GM19397 (cell line): ENCODE data around the gene OASL.
A peak's percentile ranks its signal among the peaks of the same experiment; 100 is the strongest.
"Not testable (repeated sequence)": the region's sequence is repeated elsewhere in the genome, so short reads cannot be mapped to it uniquely, and the experiment has no call there.

Source experiments
- ATAC-seq: cut with Tn5 transposase; IDR thresholded peaks from one replicate; pipeline ENCODE4 v1.9.1; 2021; ENCODE audit warnings: mild to moderate bottlenecking, moderate library complexity; ENCODE audit not compliant: unreplicated experiment

Gene OASL

GRCh38 chr12:121038861-121039668 lies at the start of gene OASL:
Gene OASL, minus strand, starts transcription at chr12:121039246. Its CDS starts 275 bp downstream, at chr12:121038971.
- peak; percentile 63 for ATAC-seq

- ATAC-seq, result no peak
These were observed 49.1 kb upstream of the OASL start for GRCh38 chr12:121088195-121088585.

GRCh38 chr12:121087467-121088194 lies 48.6 kb upstream of the OASL start:
- no peak for ATAC-seq

DNA sequence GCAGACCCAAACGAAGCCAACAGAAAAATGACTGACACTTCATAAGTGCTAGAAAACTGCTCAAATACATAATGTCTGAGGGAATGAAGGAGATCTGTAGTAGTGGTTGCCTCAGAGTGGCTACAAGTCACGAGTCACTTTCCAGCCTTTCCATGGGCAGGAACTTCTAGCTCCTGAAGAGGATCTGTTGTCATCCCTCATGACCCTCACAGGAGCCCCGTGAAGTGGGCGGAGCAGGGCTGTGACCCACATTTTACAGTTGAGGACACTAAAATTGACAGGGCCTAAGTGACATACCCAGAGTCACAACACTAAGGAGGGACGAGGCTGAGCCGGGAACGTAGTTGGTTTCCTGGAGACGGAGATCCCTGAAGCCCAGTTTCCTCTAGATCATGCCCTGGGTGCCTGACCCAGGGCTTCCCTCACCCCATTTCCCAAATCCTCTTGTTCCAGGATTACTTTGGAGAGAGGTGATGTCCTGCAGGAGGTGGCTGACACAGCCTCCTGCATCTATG lies 47.8 kb upstream of the OASL start:
- ATAC-seq, result no peak

DNA sequence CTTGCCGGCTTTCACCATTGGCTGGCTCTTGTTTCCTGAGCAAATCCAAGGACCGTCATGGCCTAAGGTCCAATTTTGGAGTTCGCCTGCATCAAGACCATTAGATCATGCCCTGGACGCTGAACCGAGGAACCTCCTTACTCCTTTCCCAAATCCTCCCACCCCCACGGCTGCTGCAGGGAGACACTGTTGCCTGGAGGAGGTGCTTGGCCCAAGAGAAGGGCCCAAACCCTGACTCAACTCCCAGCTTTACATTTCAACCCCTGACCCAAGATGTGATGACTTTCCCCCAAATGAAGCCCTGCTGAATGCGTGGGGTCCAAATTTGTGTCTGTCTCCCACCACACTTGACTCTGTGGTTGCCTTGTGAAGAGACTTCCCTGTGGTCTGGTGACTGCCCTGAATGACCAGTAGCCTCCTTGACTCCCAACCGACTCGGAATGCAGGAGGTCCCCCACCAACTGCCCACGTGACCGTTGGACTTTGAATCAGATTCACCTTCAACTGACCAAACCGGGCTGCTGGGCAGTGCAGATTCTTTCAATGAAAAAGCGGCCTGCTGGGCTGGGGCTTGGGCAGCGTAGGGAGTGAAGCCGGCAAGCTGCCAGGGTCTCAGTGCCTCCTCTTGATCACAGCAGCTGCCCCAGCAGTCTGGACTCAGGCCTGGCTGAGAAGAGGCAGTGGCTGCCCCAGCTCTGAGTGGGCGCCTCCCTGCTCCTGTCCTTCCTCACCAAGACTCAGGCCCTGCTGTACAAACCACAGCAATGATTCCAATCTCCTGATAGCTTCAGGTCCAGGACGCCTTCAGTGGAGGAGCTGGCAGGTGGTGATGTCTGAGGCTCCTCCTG lies 46.7 kb upstream of the OASL start:
- no peak for ATAC-seq

DNA sequence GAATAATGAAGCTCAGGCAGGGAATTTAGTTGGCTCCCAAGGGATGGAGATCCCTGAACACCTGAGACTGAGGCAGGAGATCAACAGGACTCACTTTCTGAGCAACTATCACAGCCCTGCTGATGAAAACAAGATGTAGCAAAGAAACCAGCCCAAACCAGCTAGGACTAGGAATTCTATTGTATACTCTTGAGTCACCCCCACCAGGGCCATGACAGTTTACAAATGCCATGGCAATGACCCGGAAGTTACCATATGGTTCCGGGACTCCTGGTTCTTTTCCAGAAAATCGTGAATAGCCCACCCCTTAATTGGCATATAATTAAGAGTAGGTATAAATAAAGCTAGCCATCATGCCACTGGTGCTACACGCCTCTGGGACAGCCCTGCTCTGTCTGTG lies 46.0 kb upstream of the OASL start:
- no peak for ATAC-seq

DNA sequence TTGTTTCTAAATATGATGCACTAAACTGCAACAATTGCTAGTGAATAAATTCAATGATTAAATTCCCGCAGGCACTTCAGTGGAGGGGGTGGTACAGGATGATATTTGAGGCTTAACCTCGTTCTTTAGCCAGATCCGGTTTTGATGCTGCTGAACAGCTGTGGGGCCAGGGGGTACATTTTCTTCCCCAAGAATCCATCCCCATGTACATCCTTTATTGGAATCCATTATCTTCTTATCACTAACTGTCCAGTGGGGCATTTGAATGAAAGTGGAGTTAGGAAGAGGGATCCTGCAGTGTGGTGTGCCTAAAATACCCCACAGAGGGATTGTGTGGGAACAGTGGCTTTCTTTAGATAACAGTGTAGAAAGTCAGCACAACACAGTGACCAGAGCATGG lies 45.2 kb upstream of the OASL start:
- no peak for ATAC-seq

DNA sequence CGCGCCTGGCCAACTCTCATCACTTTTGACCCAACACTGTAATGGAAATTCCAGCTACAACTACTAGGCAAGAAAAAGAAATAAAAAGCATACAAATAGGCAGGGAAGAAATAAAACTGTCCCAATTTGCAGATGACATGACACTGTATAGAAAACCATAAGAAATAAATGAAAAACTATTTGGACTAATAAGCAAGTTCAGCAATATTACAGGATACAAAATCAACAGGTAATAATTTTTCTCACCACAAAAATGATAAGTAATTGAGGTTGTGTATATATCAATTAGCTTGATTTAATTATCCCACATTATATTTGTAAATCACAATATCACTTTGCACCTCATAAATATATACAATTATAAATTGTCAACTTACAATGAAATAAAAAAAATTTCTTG lies 41.9 kb upstream of the OASL start:
- ATAC-seq, result no peak

DNA sequence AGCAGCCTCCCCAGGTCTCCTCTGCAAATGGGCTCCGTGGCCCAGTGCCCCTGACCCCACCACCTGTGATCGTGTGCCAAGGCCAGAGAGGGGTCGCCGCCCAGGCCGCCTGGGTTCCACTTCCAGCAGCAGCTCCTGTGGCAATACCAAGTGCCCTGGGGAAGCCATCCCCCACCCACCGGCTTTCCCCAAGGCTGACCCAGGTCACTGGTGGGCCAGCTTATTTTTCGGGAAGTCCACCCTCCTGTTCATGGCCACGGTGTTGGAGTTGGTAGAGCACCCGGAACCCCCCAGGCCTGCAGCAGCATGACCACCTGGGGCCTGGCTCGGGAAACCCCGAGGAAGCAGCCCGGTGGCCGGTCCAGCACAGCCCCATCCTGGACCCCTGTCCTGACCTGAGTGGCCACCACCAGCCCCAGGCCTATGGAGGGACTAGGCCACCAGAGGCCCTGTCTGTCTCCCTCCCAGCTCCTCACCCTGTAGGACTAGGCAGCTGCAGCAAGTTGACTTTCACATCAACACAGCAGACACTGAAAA lies 40.8 kb upstream of the OASL start:
- ATAC-seq, result no peak

DNA sequence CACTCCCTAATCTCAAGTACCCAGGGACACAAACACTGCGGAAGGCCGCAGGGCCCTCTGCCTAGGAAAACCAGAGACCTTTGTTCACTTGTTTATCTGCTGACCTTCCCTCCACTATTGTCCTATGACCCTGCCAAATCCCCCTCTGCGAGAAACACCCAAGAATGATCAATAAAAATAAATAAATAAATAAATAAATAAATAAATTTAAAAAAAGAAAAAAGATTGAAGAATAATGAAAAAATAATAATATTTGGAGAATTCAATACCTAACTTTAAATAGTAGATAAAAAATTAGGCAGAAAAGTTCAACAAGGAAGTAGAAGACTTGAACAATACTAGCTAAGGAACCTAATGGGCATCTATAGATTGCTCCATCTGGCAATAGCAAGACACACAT lies 38.4 kb upstream of the OASL start:
- ATAC-seq, result not testable (repeated sequence)

DNA sequence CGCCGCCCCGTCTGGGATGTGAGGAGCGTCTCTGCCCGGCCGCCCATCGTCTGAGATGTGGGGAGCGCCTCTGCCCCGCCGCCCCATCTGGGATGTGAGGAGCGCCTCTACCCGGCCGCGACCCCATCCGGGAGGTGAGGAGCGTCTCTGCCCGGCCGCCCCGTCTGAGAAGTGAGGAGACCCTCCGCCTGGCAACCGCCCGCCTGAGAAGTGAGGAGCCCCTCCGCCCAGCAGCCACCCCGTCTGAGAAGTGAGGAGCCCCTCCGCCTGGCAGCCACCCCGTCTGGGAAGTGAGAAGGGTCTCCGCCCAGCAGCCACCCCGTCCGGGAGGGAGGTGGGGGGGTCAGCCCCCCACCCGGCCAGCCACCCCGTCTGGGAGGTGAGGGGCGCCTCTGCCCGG lies 36.9 kb upstream of the OASL start:
- not testable (repeated sequence) for ATAC-seq

GRCh38 chr12:121072147-121072546 lies 33.1 kb upstream of the OASL start:
- no peak for ATAC-seq

GRCh38 chr12:121069206-121069605 lies 30.2 kb upstream of the OASL start:
- ATAC-seq, result no peak

GRCh38 chr12:121065345-121065744 lies 26.3 kb upstream of the OASL start:
- no peak for ATAC-seq

DNA sequence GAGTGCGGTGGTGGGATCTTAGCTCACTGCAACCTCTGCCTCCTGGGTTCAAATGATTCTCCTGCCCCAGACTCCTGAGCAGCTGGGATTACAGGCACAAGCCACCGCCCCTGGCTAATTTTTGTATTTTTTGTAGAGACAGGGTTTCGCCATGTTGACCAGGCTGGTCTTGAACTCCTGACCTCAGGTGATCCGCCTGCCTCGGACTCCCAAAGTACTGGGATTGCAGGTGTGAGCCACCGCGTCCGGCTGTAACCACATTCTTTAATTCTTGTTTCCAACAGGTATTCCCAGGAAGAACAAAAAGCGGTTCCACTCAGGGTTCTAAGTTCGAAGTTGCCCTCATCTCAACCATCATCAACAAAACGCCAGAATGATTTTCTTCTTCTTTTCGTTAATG lies 25.5 kb upstream of the OASL start:
- ATAC-seq, result not testable (repeated sequence)

DNA sequence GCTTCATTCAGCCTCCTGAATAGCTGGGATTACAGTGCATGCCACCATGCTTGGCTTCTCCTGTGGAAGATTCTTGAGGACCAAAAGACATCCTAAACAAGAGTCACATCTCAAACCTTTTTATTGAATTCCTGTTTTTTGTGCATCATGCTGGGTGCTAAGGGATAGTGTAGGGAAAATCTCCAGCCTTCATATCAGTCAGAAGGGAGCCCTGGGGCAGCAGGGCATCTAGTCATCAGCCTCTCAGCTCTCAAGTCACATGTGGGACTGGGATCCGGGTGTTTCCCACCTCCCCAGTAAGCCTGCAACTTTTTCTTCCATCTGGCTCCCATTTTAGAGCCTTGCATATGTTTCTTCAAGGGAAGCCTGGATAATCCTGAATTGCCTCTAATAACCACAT lies 25.1 kb upstream of the OASL start:
- ATAC-seq, result no peak

DNA sequence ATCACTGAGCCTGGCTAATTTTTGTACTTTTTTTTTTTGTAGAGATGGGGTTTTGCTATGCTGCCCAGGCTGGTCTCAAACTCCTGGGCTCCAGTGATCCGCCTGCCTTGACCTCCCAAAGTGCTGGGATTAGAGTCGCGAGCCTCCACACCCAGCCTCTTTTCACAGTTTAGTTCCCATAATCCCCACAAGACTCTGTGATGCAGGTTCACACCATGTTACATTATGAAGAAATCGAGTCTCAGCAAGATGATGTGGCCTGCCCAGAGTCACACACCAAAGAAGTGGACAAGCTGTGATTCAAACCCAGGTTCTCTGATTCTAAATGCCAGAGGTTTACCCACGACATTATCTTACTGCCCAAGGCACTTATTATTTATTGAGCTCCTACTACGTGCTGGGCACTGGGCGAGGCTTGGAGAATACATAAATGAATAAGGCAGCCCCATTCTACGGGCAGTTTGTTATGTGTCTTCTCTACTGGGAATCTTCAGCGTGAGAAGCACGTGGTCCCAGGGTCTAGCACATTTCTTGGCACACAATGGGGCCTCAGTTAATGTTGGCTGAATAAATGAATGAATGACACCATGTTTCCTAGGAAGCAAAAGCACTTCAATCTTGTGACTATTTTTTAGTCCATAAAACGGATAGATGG lies 23.5 kb upstream of the OASL start:
- ATAC-seq, result no peak

DNA sequence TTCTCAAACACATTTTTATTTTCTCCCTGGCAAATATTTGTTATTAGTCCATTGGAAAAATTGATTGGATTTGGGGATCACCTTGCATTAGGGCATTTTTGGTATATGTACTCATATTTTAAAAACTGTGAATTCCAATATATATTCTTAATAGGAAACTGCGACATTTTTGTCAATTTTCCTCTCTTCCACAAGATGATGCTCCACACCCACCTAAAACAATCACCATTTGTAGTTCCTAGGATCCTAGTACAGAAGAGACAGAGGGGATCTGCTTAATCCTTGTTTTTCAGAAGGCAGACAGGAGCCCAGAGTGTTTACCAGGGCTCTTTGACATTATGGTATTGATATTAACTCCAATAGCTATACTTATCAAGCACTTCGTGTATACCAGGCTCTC lies 22.8 kb upstream of the OASL start:
- no peak for ATAC-seq

- ATAC-seq, result peak; percentile 81
These were observed 21.3 kb upstream of the OASL start for GRCh38 chr12:121060149-121061001.
